Ishikawa (cell line): ENCODE measurements around the gene COL9A1.

Experiments
- CEBPB ChIP-seq: IDR thresholded peaks from 2 replicates; pipeline ENCODE4 v1.6.1; 2012
- CREB1 ChIP-seq: IDR thresholded peaks from 2 replicates; pipeline ENCODE4 v1.6.1; 2012; ENCODE audit warnings: low read depth
- EGR1 ChIP-seq: IDR thresholded peaks from 2 replicates; pipeline ENCODE4 v1.6.1; 2012
- EP300 ChIP-seq: IDR thresholded peaks from 2 replicates; pipeline ENCODE4 v1.6.1; 2012; ENCODE audit warnings: borderline replicate concordance
- FOXM1 ChIP-seq: IDR thresholded peaks from 2 replicates; pipeline ENCODE4 v1.6.1; 2012; ENCODE audit warnings: low read depth, borderline replicate concordance
- MAX ChIP-seq: IDR thresholded peaks from 2 replicates; pipeline ENCODE4 v1.6.1; 2012
- NFIC ChIP-seq: IDR thresholded peaks from 2 replicates; pipeline ENCODE4 v1.6.1; 2012
- RAD21 ChIP-seq: IDR thresholded peaks from 2 replicates; pipeline ENCODE4 v1.6.1; 2012; ENCODE audit warnings: low read depth
- REST ChIP-seq: IDR thresholded peaks from 2 replicates; pipeline ENCODE4 v1.6.1; 2012; ENCODE audit warnings: low read depth, mild to moderate bottlenecking
- TAF1 ChIP-seq: IDR thresholded peaks from 2 replicates; pipeline ENCODE4 v1.6.1; 2012; ENCODE audit warnings: low read depth, mild to moderate bottlenecking
- TCF12 ChIP-seq: IDR thresholded peaks from 2 replicates; pipeline ENCODE4 v1.6.1; 2012; ENCODE audit warnings: low read depth
- TEAD4 ChIP-seq: IDR thresholded peaks from 2 replicates; pipeline ENCODE4 v1.6.1; 2012
- USF1 ChIP-seq: IDR thresholded peaks from 2 replicates; pipeline ENCODE4 v1.6.1; 2012
- YY1 ChIP-seq: IDR thresholded peaks from 2 replicates; pipeline ENCODE4 v1.6.1; 2012; ENCODE audit warnings: low read depth
- ZBTB7A ChIP-seq: IDR thresholded peaks from 2 replicates; pipeline ENCODE4 v1.6.1; 2012; ENCODE audit warnings: low read depth

The COL9A1 gene

GRCh38 chr6:70216767-70217166 is 86.1 kb downstream of the COL9A1 start:
- TF ChIP-seq MAX (no peak), EGR1 (no peak), RAD21 (no peak), FOXM1 (no peak), YY1 (no peak), NFIC (no peak), USF1 (no peak), TCF12 (no peak)

GRCh38 chr6:70215460-70216108 is 87.3 kb downstream of the COL9A1 start:
- TF ChIP-seq TCF12 (no peak), EGR1 (no peak)

GRCh38 chr6:70210462-70210861 is 92.4 kb downstream of the COL9A1 start:
- TF ChIP-seq FOXM1 (no peak), CREB1 (no peak), NFIC (no peak), REST (no peak), MAX (no peak), TEAD4 (no peak), EP300 (no peak), CEBPB (no peak), ZBTB7A (no peak), EGR1 (no peak), USF1 (no peak), RAD21 (no peak; the same call in 1 of the 2 replicates), TAF1 (no peak), YY1 (no peak), TCF12 (no peak)

- TF ChIP-seq EGR1: no peak
- no peak for TF ChIP-seq TEAD4
- TF ChIP-seq CREB1: no peak
- no peak for TF ChIP-seq CEBPB
- no peak for TF ChIP-seq YY1
- TF ChIP-seq ZBTB7A: no peak
Observed at GRCh38 chr6:70208235-70208790, 94.6 kb downstream of the COL9A1 start.

GRCh38 chr6:70198785-70199184 is 104.1 kb downstream of the COL9A1 start:
- TF ChIP-seq USF1: no peak
- TF ChIP-seq TEAD4: no peak
- TF ChIP-seq TCF12: no peak

GRCh38 chr6:70196531-70196930 is 106.4 kb downstream of the COL9A1 start:
- TF ChIP-seq RAD21: no peak
- no peak for TF ChIP-seq TCF12
- TF ChIP-seq REST: no peak
- TF ChIP-seq EGR1: no peak
- TF ChIP-seq TEAD4: no peak
- no peak for TF ChIP-seq YY1
- TF ChIP-seq CEBPB: no peak
- TF ChIP-seq ZBTB7A: no peak
- no peak for TF ChIP-seq CREB1
- no peak for TF ChIP-seq USF1
- no peak for TF ChIP-seq MAX
- TF ChIP-seq NFIC: no peak
- TF ChIP-seq FOXM1: no peak
- TF ChIP-seq TAF1: no peak
- no peak for TF ChIP-seq EP300
